ENCODE measurements around the gene SPATA3. TPM values are rescaled to one million over a fixed set of nuclear protein-coding genes. Genes with fewer than 3 reads are reported as not detected.
"Not testable (repeated sequence)": the region's sequence is repeated elsewhere in the genome, so short reads cannot be mapped to it uniquely, and the experiment has no call there.

The SPATA3 gene
- total RNA-seq, 2 experiments from 2014 or later: 0.71 TPM; not detected in 1

GRCh38 chr2:230956827-230957755 is 38.8 kb upstream of the SPATA3 start:
- H3K27ac Mint-ChIP-seq: peak overlapping the region; percentile 91
- peaks cover 1% of the 10 kb centered on the region for H3K36me3 Mint-ChIP-seq (ENCODE audit: low read depth)
- H3K9me3 Mint-ChIP-seq: no peaks in the 10 kb centered on the region
- peak; percentile 41 for DNase-seq
- peaks cover 28% of the 10 kb centered on the region for H3K4me1 Mint-ChIP-seq
- CTCF ChIA-PET: interaction anchor here (0.6 to 1.5 kb wide), 3 partner anchors 11 to 1123 kb away, joined by 3 to 4 read pairs (median 3); no protein-coding TSS in a partner anchor
- H3K27me3 Mint-ChIP-seq: peaks cover 36% of the 10 kb centered on the region
- H3K4me3 Mint-ChIP-seq: peak overlapping the region; percentile 76
- POLR2A ChIA-PET: no interaction called here

GRCh38 chr2:230957756-230958391 is 38.0 kb upstream of the SPATA3 start:
- Mint-ChIP-seq H3K36me3 (ENCODE audit: low read depth) (peaks cover 1% of the 10 kb centered on the region), H3K9me3 (no peaks in the 10 kb centered on the region), H3K4me3 (peak overlapping the region; percentile 73), H3K4me1 (peaks cover 25% of the 10 kb centered on the region), H3K27me3 (peaks cover 36% of the 10 kb centered on the region), H3K27ac (peak overlapping the region; percentile 81)
- DNase-seq: no peak
- ChIA-PET POLR2A (no interaction called here), CTCF (interaction anchor here (0.6 to 1.5 kb wide), 2 partner anchors 10 to 1122 kb away, joined by 3 read pairs; no protein-coding TSS in a partner anchor)

- Mint-ChIP-seq H3K27ac (no peak overlapping the region), H3K36me3 (ENCODE audit: low read depth) (no peaks in the 10 kb centered on the region), H3K4me1 (peaks cover 22% of the 10 kb centered on the region), H3K4me3 (no peak overlapping the region), H3K9me3 (no peaks in the 10 kb centered on the region), H3K27me3 (peaks cover 36% of the 10 kb centered on the region)
- ChIA-PET POLR2A (no interaction called here), CTCF (interaction anchor here (0.6 to 2.6 kb wide), 5 partner anchors 9 to 973 kb away, joined by 3 to 10 read pairs (median 3); no protein-coding TSS in a partner anchor)
- DNase-seq: no peak
Measured at GRCh38 chr2:230958820-230959756, 36.8 kb upstream of the SPATA3 start.

GRCh38 chr2:230960026-230960425 is 35.9 kb upstream of the SPATA3 start:
- H3K9me3 Mint-ChIP-seq: no peaks in the 10 kb centered on the region
- no peaks in the 10 kb centered on the region for H3K36me3 Mint-ChIP-seq (ENCODE audit: low read depth)
- ChIA-PET POLR2A (no interaction called here), CTCF (interaction anchor here (0.6 to 2.6 kb wide), 5 partner anchors 12 to 973 kb away, joined by 3 to 10 read pairs (median 3); no protein-coding TSS in a partner anchor)
- peaks cover 21% of the 10 kb centered on the region for H3K4me1 Mint-ChIP-seq
- H3K27me3 Mint-ChIP-seq: peaks cover 31% of the 10 kb centered on the region
- H3K4me3 Mint-ChIP-seq: no peak overlapping the region
- no peak for DNase-seq
- no peak overlapping the region for H3K27ac Mint-ChIP-seq

- H3K36me3 Mint-ChIP-seq (ENCODE audit: low read depth): no peaks in the 10 kb centered on the region
- H3K4me3 Mint-ChIP-seq: no peak overlapping the region
- no peak for DNase-seq
- H3K9me3 Mint-ChIP-seq: no peaks in the 10 kb centered on the region
- peaks cover 28% of the 10 kb centered on the region for H3K27me3 Mint-ChIP-seq
- CTCF ChIA-PET: interaction anchor here (2.6 kb wide), 1 partner anchor 13 kb away, joined by 10 read pairs; no protein-coding TSS in a partner anchor
- no peak overlapping the region for H3K27ac Mint-ChIP-seq
- POLR2A ChIA-PET: no interaction called here
- H3K4me1 Mint-ChIP-seq: peaks cover 18% of the 10 kb centered on the region
Measured at GRCh38 chr2:230961091-230961491, 34.8 kb upstream of the SPATA3 start.

- Mint-ChIP-seq H3K27me3 (peaks cover 12% of the 10 kb centered on the region), H3K9me3 (no peaks in the 10 kb centered on the region), H3K27ac (no peak overlapping the region), H3K4me3 (no peak overlapping the region), H3K36me3 (ENCODE audit: low read depth) (no peaks in the 10 kb centered on the region), H3K4me1 (peaks cover 2% of the 10 kb centered on the region)
- POLR2A ChIA-PET: no interaction called here
- CTCF ChIA-PET: interaction anchor here (0.7 kb wide), 1 partner anchor 897 kb away, joined by 3 read pairs; no protein-coding TSS in a partner anchor
- DNase-seq: no peak
Measured at GRCh38 chr2:230964136-230964730, 31.7 kb upstream of the SPATA3 start.

- DNase-seq: no peak
- H3K36me3 Mint-ChIP-seq (ENCODE audit: low read depth): no peaks in the 10 kb centered on the region
- H3K9me3 Mint-ChIP-seq: no peaks in the 10 kb centered on the region
- ChIA-PET CTCF (interaction anchor here (1.6 kb wide), 1 partner anchor 486 kb away, joined by 3 read pairs; no protein-coding TSS in a partner anchor), POLR2A (no interaction called here)
- H3K4me1 Mint-ChIP-seq: peaks cover 8% of the 10 kb centered on the region
- H3K27me3 Mint-ChIP-seq: no peaks in the 10 kb centered on the region
- H3K4me3 Mint-ChIP-seq: no peak overlapping the region
- no peak overlapping the region for H3K27ac Mint-ChIP-seq
Measured at GRCh38 chr2:230967113-230967512, 28.8 kb upstream of the SPATA3 start.

- H3K27me3 Mint-ChIP-seq; H3K36me3 Mint-ChIP-seq (ENCODE audit: low read depth); DNase-seq; H3K4me3 Mint-ChIP-seq; H3K27ac Mint-ChIP-seq; POLR2A ChIA-PET; H3K9me3 Mint-ChIP-seq: not testable (repeated sequence)
- CTCF ChIA-PET: interaction anchor here (0.9 to 1.1 kb wide), 2 partner anchors 10 to 128 kb away, joined by 3 read pairs; no protein-coding TSS in a partner anchor
- peaks cover 11% of the 10 kb centered on the region for H3K4me1 Mint-ChIP-seq
Measured at GRCh38 chr2:230968314-230968713, 27.6 kb upstream of the SPATA3 start.

- no peaks in the 10 kb centered on the region for H3K27me3 Mint-ChIP-seq
- no peak overlapping the region for H3K27ac Mint-ChIP-seq
- H3K9me3 Mint-ChIP-seq: no peaks in the 10 kb centered on the region
- peaks cover 18% of the 10 kb centered on the region for H3K4me1 Mint-ChIP-seq
- CTCF ChIA-PET: interaction anchor here (0.9 to 1.0 kb wide), 2 partner anchors 24 to 128 kb away, joined by 3 read pairs; no protein-coding TSS in a partner anchor
- H3K4me3 Mint-ChIP-seq: peak overlapping the region; percentile 29
- H3K36me3 Mint-ChIP-seq (ENCODE audit: low read depth): no peaks in the 10 kb centered on the region
- DNase-seq: no peak
- POLR2A ChIA-PET: no interaction called here
Measured at GRCh38 chr2:230968921-230969658, 26.8 kb upstream of the SPATA3 start.

GRCh38 chr2:230969659-230970015 is 26.3 kb upstream of the SPATA3 start:
- Mint-ChIP-seq H3K27me3 (no peaks in the 10 kb centered on the region), H3K27ac (no peak overlapping the region), H3K9me3 (peaks cover 1% of the 10 kb centered on the region), H3K4me3 (peak overlapping the region; percentile 6), H3K4me1 (peaks cover 23% of the 10 kb centered on the region), H3K36me3 (ENCODE audit: low read depth) (no peaks in the 10 kb centered on the region)
- POLR2A ChIA-PET: no interaction called here
- DNase-seq: no peak
- CTCF ChIA-PET: interaction anchor here (0.6 to 1.0 kb wide), 3 partner anchors 12 to 23 kb away, joined by 3 to 4 read pairs (median 3); no protein-coding TSS in a partner anchor

- DNase-seq: no peak
- Mint-ChIP-seq H3K36me3 (ENCODE audit: low read depth) (no peaks in the 10 kb centered on the region), H3K27ac (no peak overlapping the region), H3K9me3 (peaks cover 5% of the 10 kb centered on the region), H3K4me3 (no peak overlapping the region), H3K4me1 (peaks cover 43% of the 10 kb centered on the region), H3K27me3 (peaks cover 9% of the 10 kb centered on the region)
- ChIA-PET CTCF (interaction anchor here (0.8 kb wide), 1 partner anchor 9 kb away, joined by 3 read pairs; no protein-coding TSS in a partner anchor), POLR2A (no interaction called here)
Measured at GRCh38 chr2:230972046-230972445, 23.9 kb upstream of the SPATA3 start.
